ENCODE data around the gene TAB3.

- no peak for TF ChIP-seq POLR2A (IDR thresholded peaks at IDR 0.05; ENCODE audit: low read depth, low read length)
- no peak for TF ChIP-seq CTCF (conservative IDR thresholded peaks at IDR 0.05; ENCODE audit: low read depth, low read length)
- TF ChIP-seq MAFK (IDR thresholded peaks at IDR 0.05; ENCODE audit: low read depth, low read length) = no peak
- TF ChIP-seq CEBPB (IDR thresholded peaks at IDR 0.05; ENCODE audit: low read depth, low read length) = no peak
- no peak for TF ChIP-seq MXI1 (IDR thresholded peaks at IDR 0.05; ENCODE audit: borderline replicate concordance, low read depth, low read length)
These were observed 9.0 kb downstream of the TAB3 start for GRCh38 chrX:30880058-30880457.

Data from IMR-90 (cell line).